IMR-90 (cell line): ENCODE results near the gene PRRC2B. TPM values are rescaled to one million over a fixed set of nuclear protein-coding genes. Genes with fewer than 3 reads are reported as not detected.

Source experiments
- ATAC-seq: fragments of 200-7000 bp; cut with Tn5 transposase; 2 replicates; pipeline ENCODE4 v1.9.1; 2020; ENCODE audit warnings: low read depth, mild to moderate bottlenecking, moderate library complexity
- BruUV-seq: library from RNA; stranded (reverse); fragments of 400-500 nt; replicated peaks from 2 replicates; lab custom pipeline; 2021; lab: Mats Ljungman, UMichigan
- CTCF ChIA-PET: fragments of 300-600 bp; formaldehyde crosslinking; extraction: SDS; loops from one replicate; lab custom pipeline; 2021; ENCODE audit warnings: antibody characterized with exemption; lab: Yijun Ruan, JAX
- POLR2A ChIA-PET: fragments of 300-600 bp; sonication (Branson Sonifier 250); formaldehyde crosslinking; loops from one replicate; lab custom pipeline; 2022; ENCODE audit warnings: antibody characterized with exemption; ENCODE audit not compliant: unreplicated experiment; lab: Charles Lee
- DNase-seq: peaks from one replicate; pipeline ENCODE4 v3.0.0; 2013
- H2AFZ ChIP-seq: replicated peaks from 2 replicates; pipeline ENCODE3; 2013; ENCODE audit warnings: low read length, mild to moderate bottlenecking; ENCODE audit not compliant: poor library complexity
- H2AK5ac ChIP-seq: 2 replicates; pipeline ENCODE4 v1.6.1; 2013; ENCODE audit warnings: low read depth, low read length, inconsistent platforms
- H2AK9ac ChIP-seq: replicated peaks from 2 replicates; pipeline ENCODE3; 2013; ENCODE audit warnings: mild to moderate bottlenecking, low read depth, low read length, moderate library complexity; ENCODE audit not compliant: poor library complexity
- H2BK120ac ChIP-seq: 2 replicates; pipeline ENCODE4 v1.6.1; 2013; ENCODE audit warnings: low read depth, low read length, inconsistent platforms
- H2BK15ac ChIP-seq: 3 replicates; pipeline ENCODE4 v1.6.1; 2013; ENCODE audit warnings: low read depth, low read length, inconsistent platforms
- H2BK20ac ChIP-seq: 2 replicates; pipeline ENCODE4 v1.6.1; 2013; ENCODE audit warnings: low read depth, mild to moderate bottlenecking, inconsistent platforms, low read length, moderate library complexity
- H2BK5ac ChIP-seq: 2 replicates; pipeline ENCODE4 v1.6.1; 2013; ENCODE audit warnings: mild to moderate bottlenecking, low read depth, low read length, inconsistent platforms; ENCODE audit not compliant: poor library complexity, severe bottlenecking
- H3K14ac ChIP-seq: replicated peaks from 2 replicates; pipeline ENCODE4 v1.6.1; 2013; ENCODE audit warnings: low read depth, low read length, inconsistent platforms
- H3K18ac ChIP-seq: 2 replicates; pipeline ENCODE4 v1.6.1; 2013; ENCODE audit warnings: low read depth, low read length, control low read depth
- H3K23ac ChIP-seq: 2 replicates; pipeline ENCODE4 v1.6.1; 2013; ENCODE audit warnings: low read depth, low read length, inconsistent platforms
- H3K27ac ChIP-seq: 2 replicates; pipeline ENCODE4 v1.5.1; 2013; ENCODE audit warnings: mild to moderate bottlenecking, control low read depth, low read length; ENCODE audit not compliant: insufficient read depth
- H3K27me3 ChIP-seq: 2 replicates; pipeline ENCODE4 v1.6.1; 2013; ENCODE audit warnings: low read length; ENCODE audit not compliant: control insufficient read depth, insufficient read depth
- H3K36me3 ChIP-seq: 2 replicates; pipeline ENCODE4 v1.6.1; 2013; ENCODE audit warnings: low read length, mixed read lengths; ENCODE audit not compliant: control insufficient read depth, insufficient read depth
- H3K4ac ChIP-seq: 2 replicates; pipeline ENCODE4 v1.6.1; 2013; ENCODE audit warnings: low read depth, low read length, inconsistent platforms
- H3K4me1 ChIP-seq: 2 replicates; pipeline ENCODE4 v1.6.1; 2013; ENCODE audit warnings: low read length, mixed read lengths; ENCODE audit not compliant: control insufficient read depth, insufficient read depth
- H3K4me2 ChIP-seq: 2 replicates; pipeline ENCODE4 v1.6.1; 2013; ENCODE audit warnings: low read depth, mild to moderate bottlenecking, control low read depth, low read length, moderate library complexity
- H3K4me3 ChIP-seq: 2 replicates; pipeline ENCODE4 v1.5.1; 2013; ENCODE audit warnings: low read depth, mild to moderate bottlenecking, control low read depth, low read length, moderate library complexity; ENCODE audit not compliant: insufficient read depth
- H3K56ac ChIP-seq: 2 replicates; pipeline ENCODE4 v1.6.1; 2013; ENCODE audit warnings: low read length, inconsistent platforms; ENCODE audit not compliant: insufficient read depth; ENCODE audit errors: extremely low read depth
- H3K79me1 ChIP-seq, 2 experiments: 2 replicates each; pipeline ENCODE4 v1.6.1; 2013; ENCODE audit warnings: low read length in 2 of 2, inconsistent platforms in 1 of 2, low read depth in 1 of 2
- H3K9ac ChIP-seq: 2 replicates; pipeline ENCODE4 v1.6.1; 2013; ENCODE audit warnings: low read depth, low read length, control low read depth
- H3K9me1 ChIP-seq: 2 replicates; pipeline ENCODE4 v1.6.1; 2013; ENCODE audit warnings: low read length, inconsistent platforms; ENCODE audit not compliant: insufficient read depth
- H3K9me3 ChIP-seq: 2 replicates; pipeline ENCODE4 v1.6.1; 2013; ENCODE audit warnings: low read length; ENCODE audit not compliant: control insufficient read depth, insufficient read depth
- H4K20me1 ChIP-seq: 2 replicates; pipeline ENCODE4 v1.6.1; 2013; ENCODE audit warnings: low read length, inconsistent platforms; ENCODE audit not compliant: insufficient read depth
- H4K5ac ChIP-seq: 2 replicates; pipeline ENCODE4 v1.6.1; 2013; ENCODE audit warnings: mild to moderate bottlenecking, low read depth, low read length, control low read depth
- H4K8ac ChIP-seq, 2 experiments: 2 replicates each; pipeline ENCODE4 v1.6.1; 2013; ENCODE audit warnings: low read depth in 2 of 2, low read length in 2 of 2, control low read depth in 1 of 2, inconsistent platforms in 1 of 2
- H4K91ac ChIP-seq: 2 replicates; pipeline ENCODE4 v1.6.1; 2013; ENCODE audit warnings: low read depth, low read length, inconsistent platforms; ENCODE audit not compliant: insufficient read depth
- CHD1 ChIP-seq: IDR thresholded peaks from 2 replicates; pipeline ENCODE4 v1.6.1; 2012; ENCODE audit warnings: low read depth, low read length, improper control_type of control experiment
- RAD21 ChIP-seq: IDR thresholded peaks from 2 replicates; pipeline ENCODE4 v1.6.1; 2012; ENCODE audit warnings: low read length, improper control_type of control experiment
- RCOR1 ChIP-seq: IDR thresholded peaks from 2 replicates; pipeline ENCODE4 v1.6.1; 2012; ENCODE audit warnings: mild to moderate bottlenecking, low read length, improper control_type of control experiment; ENCODE audit not compliant: insufficient replicate concordance
- WGBS, 2 experiments: methylation state at CpG; one replicate each; pipeline versions ENCODE4 v1.1.5 to v1.1.7; 2013; ENCODE audit warnings: missing lambda C conversion rate in 2 of 2; ENCODE audit not compliant: insufficient read length in 1 of 2; ENCODE audit errors: extremely low coverage in 2 of 2; 5-methylcytosine and 5-hydroxymethylcytosine counted together
- dilution Hi-C: fragments of 300-500 bp; cut with HindIII; formaldehyde crosslinking; loops from one replicate; pipeline ENCODE4 v1.14.3; 2018; ENCODE audit warnings: low sequenced_read_pairs; ENCODE audit not compliant: unreplicated experiment
- in situ Hi-C: fragments of 300-500 bp; cut with MboI; formaldehyde crosslinking; loops from 3 replicates; pipeline ENCODE4 v1.14.3; 2019; ENCODE audit warnings: low sequenced_read_pairs, inconsistent platforms, mixed read lengths
- intact Hi-C: fragments of 100-400 bp; cut with micrococcal nuclease; formaldehyde crosslinking; loops from 2 replicates; pipeline ENCODE4 v1.10.0; 2022
- polyA plus RNA-seq, 3 experiments: library from polyadenylated mRNA; depleted of rRNA; stranded (reverse); fragments of >200 nt; gene quantifications; 2 replicates each; pipeline ENCODE4 v1.2.3, GENCODE V29; 2012; ENCODE audit warnings: low replicate concordance in 1 of 3
- total RNA-seq: library from RNA; depleted of rRNA; stranded (reverse); fragments of >200 nt; gene quantifications from 2 replicates; pipeline ENCODE4 v1.2.3, GENCODE V29; 2012

PRRC2B gene
- total and polyA plus RNA-seq, 2 of the 4 experiments (the other 2 are of a cell fraction), result 19.4 to 39.1 TPM

- no peaks in the 10 kb centered on the region for H3K79me1 ChIP-seq
- no peak overlapping the region for H3K9ac ChIP-seq
- H3K23ac ChIP-seq, result no peak overlapping the region
- no peak overlapping the region for H2AK5ac ChIP-seq
- in situ Hi-C loops (no loop called here), intact Hi-C loops (no loop called here), dilution Hi-C loops (no loop called here)
- H2AK9ac ChIP-seq, result no peak overlapping the region
- POLR2A ChIA-PET, result no interaction called here
- H3K27ac ChIP-seq, result no peak overlapping the region
- CTCF ChIA-PET, result no interaction called here
- no peak overlapping the region for H3K4me2 ChIP-seq
- no peaks in the 10 kb centered on the region for H3K9me1 ChIP-seq
- no peak overlapping the region for H3K4ac ChIP-seq
- H4K5ac ChIP-seq, result no peak overlapping the region
- no peak overlapping the region for H3K4me3 ChIP-seq
- H3K9me3 ChIP-seq, result no peaks in the 10 kb centered on the region
- H3K56ac ChIP-seq, result no peak overlapping the region
- H3K27me3 ChIP-seq, result no peaks in the 10 kb centered on the region
- no TSS peak for BruUV-seq
- no peaks in the 10 kb centered on the region for H3K4me1 ChIP-seq
- H2AFZ ChIP-seq, result no peak overlapping the region
- no peak overlapping the region for H4K8ac ChIP-seq
- TF ChIP-seq RCOR1, result no peak
- no peak for TF ChIP-seq RAD21
- no peak for TF ChIP-seq CHD1
- H2BK120ac ChIP-seq, result no peak overlapping the region
- H4K91ac ChIP-seq, result no peak overlapping the region
- 93% methylated on average over 6 of the region's 11 CpGs; no CpG with 5 or more reads in 1 of the 2 experiments for WGBS, 2 experiments
- no peak for ATAC-seq
- H2BK20ac ChIP-seq, result no peak overlapping the region
- peaks cover 83% of the 10 kb centered on the region for H3K36me3 ChIP-seq
- no peaks in the 10 kb centered on the region for H4K20me1 ChIP-seq
- H2BK15ac ChIP-seq, result no peak overlapping the region
- no peak overlapping the region for H3K18ac ChIP-seq
- DNase-seq, result no peak
- no peak overlapping the region for H2BK5ac ChIP-seq
- no peak overlapping the region for H3K14ac ChIP-seq
These were observed 123.9 kb downstream of the PRRC2B start for GRCh38 chr9:131517761-131518190.
